GM18907 (cell line): ENCODE data around the gene DIDO1.
A peak's percentile ranks its signal among the peaks of the same experiment; 100 is the strongest.
"Not testable (repeated sequence)": the region's sequence is repeated elsewhere in the genome, so short reads cannot be mapped to it uniquely, and the experiment has no call there.

Source experiments
- ATAC-seq: cut with Tn5 transposase; IDR thresholded peaks from one replicate; pipeline ENCODE4 v1.9.1; 2021; ENCODE audit warnings: mild to moderate bottlenecking, moderate library complexity; ENCODE audit not compliant: unreplicated experiment

DIDO1 gene

GRCh38 chr20:62962891-62963613 is 36.7 kb upstream of the DIDO1 start:
- ATAC-seq, result no peak

GRCh38 chr20:62962221-62962879 is 36.0 kb upstream of the DIDO1 start:
- no peak for ATAC-seq

DNA sequence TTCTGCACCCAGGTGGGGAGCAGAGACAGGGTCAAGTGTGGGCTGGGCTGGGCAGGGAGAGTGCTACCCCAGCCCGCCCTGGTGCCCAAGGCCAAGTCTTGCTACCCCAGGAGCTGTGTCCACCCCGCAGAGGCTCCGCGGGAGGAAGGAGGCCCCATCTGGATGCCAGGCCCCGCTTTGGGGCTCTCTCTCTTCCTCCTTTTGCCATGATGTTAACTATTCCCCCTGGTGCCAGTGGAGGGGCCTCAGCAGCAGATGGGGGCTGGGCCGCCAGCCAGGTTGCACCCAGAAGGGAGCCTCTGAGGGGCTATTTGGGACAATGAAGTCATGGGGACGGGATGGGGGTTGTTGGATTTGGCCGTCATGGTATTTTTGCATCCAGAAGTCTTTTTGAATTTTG is 35.5 kb upstream of the DIDO1 start:
- no peak for ATAC-seq

GRCh38 chr20:62961310-62961783 is 35.0 kb upstream of the DIDO1 start:
- no peak for ATAC-seq

- not testable (repeated sequence) for ATAC-seq
Measured at GRCh38 chr20:62960446-62961309, 34.4 kb upstream of the DIDO1 start.

- no peak for ATAC-seq
Measured at GRCh38 chr20:62959998-62960436, 33.7 kb upstream of the DIDO1 start.

GRCh38 chr20:62959101-62959971 is 33.0 kb upstream of the DIDO1 start:
- ATAC-seq, result no peak

DNA sequence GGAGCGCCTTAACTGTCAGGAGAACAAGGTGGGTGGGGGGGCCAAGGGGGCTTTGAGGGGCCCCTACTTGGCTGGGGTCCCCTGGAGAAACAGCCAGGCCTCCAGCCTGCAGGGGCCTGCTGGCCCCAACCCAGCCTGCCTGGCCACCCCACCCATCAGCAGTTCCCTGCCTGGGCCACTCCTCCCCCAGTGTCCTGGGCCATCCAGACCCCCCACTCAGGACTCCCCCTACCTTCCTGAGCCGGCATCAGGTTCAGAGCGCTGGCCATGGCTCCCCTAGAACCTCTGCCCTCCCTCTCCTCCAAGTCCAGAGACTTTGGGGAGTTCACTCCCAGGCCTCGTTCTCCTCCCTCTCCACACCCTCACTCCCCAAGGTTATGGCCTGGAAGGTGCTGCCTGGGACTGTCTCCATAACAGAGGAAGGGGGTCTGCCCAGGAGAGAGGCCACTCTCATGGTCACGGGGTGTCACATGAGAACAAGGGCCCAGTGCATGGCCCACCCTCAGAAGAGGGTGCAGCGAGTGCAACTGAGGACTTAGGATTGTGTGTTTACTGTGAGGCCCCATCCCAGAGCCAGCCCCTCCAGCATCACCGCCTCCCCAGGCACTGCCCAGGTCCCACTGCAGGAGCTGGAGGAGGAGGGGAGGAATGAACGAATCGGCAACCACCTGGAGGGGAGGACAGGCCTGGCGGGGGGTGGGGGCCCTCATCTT is 32.2 kb upstream of the DIDO1 start:
- no peak for ATAC-seq

DNA sequence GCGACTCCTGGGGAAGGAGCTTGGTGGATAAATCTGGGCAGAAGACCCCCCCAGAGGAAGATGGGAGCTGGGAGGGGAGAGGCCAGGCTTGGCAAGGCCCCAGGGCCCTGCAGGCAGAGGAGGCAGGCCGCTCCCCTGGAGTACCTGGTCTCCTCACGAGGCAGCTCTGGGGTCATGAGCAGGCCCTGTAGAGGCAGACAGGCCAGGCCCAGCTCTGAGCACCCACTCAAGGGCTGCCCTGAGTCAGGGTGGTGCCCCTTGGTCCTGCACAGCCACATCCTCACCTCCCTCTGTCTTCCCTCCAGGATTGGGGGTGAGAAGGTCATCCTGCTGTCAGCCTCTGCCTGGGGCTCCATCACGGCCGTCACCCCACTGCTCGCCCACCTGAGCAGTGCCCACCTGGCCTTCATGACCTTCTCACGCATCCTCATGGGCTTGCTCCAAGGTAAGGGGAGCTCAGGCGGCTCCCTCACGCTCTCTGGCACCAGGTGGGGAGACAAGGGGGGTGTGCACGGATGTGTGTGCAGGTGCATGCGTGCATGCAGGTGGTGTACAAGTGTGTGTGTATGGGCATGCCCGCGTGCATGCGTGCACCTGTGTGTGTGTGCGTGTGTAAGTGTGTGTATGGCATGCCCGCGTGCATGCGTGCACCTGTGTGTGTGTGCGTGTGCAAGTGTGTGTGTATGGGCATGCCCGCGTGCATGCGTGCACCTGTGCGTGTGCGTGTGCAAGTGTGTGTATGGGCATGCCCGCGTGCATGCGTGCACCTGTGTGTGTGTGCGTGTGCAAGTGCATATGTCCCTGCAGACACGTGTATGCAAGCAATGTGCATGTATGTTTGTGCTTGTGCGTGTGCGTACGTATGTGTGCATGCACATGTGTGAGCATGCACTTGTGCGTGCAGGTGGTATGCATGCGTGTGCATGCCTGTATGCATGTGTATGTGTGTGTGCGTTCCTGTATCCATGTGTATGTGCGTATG is 31.1 kb upstream of the DIDO1 start:
- no peak for ATAC-seq

DNA sequence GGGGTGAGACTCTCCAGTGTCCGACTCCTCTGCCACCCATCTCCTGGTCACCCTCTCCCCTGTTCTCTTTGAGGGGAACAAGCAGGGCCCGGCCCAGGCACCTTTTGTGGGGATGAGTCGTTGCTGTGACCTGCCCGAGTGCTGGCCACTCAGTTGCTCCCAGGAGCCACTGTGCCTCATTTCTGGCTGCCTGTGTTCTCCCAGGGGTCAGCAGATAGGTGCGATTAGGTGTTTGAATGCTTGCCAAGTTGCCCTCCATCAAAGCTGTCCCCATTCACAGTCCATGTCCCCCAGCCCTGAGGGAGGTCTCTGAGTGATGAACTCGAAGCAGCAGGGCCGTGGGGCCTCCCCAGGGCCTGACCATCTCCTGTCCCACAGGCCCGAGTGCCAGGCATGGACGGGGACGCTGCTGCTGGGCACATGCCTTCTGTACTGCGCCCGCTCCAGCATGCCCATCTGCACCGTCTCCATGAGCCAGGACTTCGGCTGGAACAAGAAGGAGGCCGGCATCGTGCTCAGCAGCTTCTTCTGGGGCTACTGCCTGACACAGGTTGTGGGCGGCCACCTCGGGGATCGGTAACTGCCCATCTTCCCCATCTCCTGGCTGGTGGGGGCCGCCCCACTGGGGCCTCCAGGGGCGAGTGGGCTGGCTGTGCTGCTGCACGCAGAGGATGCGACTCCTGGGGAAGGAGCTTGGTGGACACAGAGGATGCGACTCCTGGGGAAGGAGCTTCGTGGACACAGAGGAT is 30.3 kb upstream of the DIDO1 start:
- no peak for ATAC-seq

DNA sequence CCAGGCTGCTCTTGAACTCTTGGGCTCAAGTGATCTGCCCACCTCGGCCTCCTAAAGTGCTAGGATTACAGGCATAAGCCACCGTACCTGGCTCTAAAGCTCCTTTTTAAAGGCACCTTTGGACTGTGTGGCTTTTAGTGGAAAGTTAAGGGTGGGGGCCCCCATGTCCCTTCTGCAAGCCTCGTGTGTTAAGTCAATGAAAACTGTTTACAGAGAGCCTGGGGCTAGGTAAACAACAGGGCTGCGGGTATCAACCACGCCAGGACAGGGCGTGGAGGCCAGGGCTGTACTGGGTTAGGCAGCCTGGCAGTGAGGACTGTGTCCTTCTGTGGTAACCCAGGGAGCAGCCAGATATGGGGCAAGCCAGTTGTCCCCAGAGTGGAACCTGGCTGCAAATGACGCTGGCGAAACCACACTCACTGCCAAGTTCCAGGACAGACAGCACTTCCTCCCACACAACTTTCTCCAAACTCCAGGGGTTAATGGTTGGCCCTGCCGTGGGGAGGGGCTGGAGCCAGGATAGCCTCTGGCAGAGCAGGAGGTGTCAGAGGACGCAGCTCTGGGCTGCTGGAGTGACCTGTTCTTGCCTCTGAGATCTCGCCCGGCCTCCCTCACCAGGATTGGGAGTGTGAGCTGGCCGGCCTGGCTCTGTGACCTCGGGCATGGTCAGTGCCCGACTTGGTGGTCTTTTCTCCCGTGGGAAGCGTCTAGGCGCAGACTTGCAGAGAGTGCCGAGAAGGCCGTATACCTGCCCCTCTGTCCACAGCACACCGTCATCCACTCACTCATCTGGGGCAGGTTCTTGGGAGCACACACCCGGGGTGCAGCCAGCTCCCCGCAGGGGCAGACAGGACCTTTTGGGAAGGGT is 29.4 kb upstream of the DIDO1 start:
- no peak for ATAC-seq

DNA sequence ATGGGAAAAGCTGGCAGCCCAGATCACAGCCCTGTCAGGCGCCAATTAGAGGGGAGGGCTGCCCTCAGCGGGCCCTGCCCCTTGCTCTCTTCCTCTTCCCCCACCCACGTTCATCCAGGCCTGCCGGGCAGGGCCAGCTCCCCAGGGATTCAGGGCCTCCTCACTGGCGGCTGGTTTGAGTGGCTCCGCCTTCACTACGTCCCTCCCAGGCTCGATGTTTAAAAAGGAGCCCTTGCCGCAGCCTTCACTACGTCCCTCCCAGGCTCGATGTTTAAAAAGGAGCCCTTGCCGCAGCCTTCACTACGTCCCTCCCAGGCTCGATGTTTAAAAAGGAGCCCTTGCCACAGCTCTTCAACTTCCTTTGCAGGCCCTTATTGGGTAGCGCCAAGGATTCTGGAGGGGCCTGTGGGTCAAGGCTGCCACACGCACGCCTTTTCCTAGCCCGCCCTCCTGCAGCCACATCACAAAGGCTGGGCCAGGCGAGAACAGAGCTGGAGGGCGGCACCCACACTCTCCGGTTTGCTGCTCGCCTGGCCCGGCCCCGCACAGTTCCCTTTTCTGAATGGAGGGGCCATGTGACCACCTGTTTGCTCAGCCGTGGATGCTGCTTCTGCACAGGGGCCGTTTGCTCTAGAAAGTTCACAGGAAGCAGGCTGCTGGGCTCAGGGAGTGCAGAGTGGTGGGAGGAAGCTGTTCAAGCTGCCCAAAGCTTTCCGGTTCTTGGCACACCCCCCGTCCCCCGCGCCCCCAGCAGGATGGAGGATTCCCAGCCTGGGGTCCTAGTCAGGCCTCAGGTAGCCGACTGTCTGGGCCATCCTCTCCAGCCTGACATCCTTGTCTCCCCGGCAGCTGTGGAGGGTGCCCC is 27.8 kb upstream of the DIDO1 start:
- ATAC-seq, result peak; percentile 75

- peak; percentile 2 for ATAC-seq
Measured at GRCh38 chr20:62952968-62953838, 26.9 kb upstream of the DIDO1 start.

- peak; percentile 50 for ATAC-seq
Measured at GRCh38 chr20:62952373-62952967, 26.2 kb upstream of the DIDO1 start, which contains the start of gene SLC17A9. Gene SLC17A9, plus strand, starts transcription at chr20:62952709. Its CDS starts 122 bp downstream, at chr20:62952831.
